HG03575 (cell line): ENCODE data around the gene OGFOD3.

Experiments
- ATAC-seq: cut with Tn5 transposase; IDR thresholded peaks from one replicate; pipeline ENCODE4 v1.9.1; 2021; ENCODE audit not compliant: unreplicated experiment, insufficient number of reproducible peaks, low FRiP score; ENCODE audit errors: extremely low read depth

Gene OGFOD3

DNA sequence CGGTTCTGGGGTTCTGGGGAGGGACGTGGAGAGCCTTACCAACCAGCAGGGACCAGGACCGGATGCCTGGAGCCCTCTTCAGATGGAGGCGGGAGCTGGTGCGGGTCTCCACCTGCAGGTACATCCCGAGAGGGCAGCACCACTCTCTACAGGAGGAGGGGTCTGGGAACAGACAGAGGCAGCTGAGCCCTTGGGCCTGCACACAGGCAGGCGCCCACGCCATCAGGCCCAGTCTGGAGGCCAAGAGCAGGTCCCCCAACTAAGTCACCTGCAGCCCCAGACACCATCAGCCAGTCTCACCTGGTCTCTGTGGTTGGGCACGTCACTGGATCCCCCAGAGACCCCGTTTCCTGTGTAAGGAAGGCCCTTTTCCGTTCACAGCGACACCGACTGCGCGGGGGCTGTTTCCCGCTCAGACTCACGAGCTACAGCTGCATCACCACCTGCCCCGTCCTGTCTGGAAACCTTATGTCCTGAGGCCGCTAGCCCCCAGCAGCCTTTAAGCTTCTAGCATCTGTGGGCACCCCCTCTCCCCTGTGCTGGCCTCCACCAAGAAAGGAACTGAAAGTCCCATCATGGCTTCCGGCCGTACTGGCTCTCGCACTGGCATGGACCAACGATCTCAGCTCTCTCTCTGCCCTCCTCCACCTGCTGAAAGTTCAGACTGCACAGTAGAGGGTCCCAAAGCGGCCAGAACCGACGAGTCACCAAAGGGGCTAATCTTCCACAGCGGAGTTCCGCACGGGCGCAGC is 30.9 kb upstream of the OGFOD3 start:
- ATAC-seq, result no peak

DNA sequence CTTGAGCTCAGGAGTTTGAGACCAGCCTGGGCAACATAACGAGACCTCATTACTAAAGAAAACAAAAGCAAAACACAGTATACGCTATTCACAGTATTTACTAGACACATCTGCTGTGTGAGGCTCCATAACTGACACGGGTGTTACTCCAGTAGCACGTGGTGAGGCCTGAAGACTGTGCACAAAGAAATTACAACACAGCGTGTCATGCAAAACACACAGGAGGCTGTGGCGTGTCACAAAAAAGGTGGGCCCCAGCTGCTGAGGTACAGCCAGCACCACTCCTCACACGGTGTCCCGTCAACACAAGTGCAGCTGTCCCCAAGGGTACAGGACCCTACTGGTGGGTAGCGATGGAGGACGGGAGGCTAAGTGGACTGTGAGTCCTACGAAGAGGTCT is 29.5 kb upstream of the OGFOD3 start:
- ATAC-seq, result no peak

DNA sequence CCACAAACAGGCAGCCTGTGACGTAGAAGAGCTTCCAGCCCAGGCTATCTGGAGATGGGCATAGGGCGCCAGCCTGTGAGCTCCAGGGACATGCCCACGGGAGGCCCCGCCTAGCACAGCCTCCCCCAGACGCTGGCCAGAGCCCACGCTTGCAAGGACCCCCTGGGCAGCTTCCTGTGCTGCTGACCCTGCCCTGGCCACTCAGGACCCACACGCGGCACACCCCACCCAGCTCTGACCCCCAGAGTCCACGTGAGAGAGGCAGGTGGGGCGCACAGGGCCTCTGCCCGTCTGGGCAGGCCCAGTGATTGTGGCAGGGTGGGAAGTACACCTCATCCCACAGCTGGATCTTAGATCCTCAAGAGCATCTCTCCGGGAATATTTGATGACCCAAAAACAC is 28.3 kb upstream of the OGFOD3 start:
- ATAC-seq, result no peak

DNA sequence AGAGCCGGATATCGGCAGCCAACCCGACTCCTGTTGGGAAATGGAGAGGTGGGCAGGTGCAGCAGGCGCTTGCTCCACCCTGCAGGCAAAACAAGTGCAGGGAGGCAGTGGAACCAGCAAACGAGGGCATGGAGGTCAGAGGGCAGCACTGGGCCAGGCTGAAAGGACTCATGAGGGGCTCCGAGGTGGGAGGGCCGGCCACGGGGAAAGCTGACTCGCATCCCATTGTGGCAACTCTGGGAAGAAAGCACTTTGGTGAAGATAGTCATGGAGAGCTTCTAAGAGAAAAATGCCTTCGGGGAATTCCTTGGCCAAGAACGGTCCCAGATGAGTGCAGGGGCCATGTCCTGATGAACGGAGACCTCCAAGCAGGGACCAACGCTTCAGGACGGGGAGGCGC is 27.7 kb upstream of the OGFOD3 start:
- ATAC-seq, result no peak

DNA sequence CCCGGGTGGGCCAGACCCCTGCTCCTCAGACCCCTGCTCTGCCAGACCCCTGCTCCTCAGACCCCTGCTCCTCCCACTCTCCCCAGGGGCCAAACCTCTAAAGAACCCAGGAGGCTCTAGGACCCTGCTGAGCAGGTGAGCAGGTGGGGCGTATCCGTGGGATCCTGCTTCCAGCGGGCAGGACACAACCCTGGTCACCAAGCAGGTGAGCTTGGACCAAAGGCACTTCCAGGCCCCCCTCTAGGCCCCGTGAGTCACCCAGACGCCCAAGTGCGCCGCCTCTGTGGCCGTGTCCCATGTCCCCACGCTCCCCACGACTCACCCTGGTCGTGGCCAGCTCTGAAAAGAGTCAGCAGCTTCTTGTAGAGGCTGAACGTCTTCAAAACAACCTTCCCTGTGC is 27.2 kb upstream of the OGFOD3 start:
- no peak for ATAC-seq

DNA sequence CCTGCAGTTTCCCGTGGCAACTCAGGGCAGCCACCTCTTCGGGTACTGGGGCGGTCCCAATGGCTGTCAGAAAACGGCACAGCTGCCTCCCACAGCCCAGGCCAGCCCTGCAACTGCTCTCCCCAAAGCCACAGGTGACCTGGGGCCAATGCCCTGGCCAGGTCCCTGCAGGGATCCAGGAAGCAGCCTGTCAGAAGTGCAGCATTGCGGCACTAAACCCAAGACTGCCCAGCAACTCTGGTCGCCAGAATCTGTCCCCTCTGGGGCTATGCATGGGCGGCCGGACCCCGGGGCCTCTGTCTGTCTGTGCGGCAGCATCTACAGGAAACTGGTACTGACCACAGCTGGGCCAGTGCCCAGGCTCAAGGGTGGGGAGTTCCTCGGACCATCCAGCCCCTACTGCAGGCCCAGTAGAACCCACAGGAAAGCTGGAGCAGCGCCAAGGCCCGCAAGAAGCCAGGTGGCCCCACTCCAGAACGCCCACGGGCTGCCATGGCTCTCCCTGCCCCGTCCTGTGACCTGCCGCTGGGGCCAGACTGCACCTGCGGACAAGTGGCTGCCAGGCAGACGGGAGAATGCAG is 26.6 kb upstream of the OGFOD3 start:
- no peak for ATAC-seq

DNA sequence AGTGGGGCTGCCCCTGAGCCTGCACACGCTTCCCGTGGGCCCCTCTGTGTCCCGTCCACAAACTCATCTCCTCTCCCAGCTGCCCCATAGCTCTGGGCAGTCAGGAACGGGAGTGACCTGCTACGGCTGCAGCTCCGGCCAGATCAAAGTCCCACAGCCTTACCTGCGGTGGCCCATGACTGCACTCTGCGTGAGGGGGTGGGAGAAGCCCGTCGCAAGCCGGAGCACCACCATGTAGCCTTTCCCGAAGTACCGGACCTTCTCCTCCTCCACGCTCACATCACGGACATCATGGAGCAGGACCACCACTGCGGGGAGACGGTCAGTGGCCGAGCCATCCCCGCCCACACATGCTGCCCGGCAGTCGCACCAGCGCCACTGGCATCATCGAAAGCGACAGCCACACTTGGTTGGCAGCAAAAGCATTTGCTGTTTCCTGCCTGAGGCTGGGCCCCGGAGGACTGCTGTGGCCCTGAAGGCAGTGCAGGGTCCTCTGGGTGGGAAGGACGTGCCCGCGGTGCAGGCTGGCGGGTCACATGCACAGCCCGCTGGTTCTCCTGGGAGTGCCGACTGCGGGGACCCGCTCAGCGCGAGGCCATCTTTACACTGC is 26.0 kb upstream of the OGFOD3 start:
- no peak for ATAC-seq

DNA sequence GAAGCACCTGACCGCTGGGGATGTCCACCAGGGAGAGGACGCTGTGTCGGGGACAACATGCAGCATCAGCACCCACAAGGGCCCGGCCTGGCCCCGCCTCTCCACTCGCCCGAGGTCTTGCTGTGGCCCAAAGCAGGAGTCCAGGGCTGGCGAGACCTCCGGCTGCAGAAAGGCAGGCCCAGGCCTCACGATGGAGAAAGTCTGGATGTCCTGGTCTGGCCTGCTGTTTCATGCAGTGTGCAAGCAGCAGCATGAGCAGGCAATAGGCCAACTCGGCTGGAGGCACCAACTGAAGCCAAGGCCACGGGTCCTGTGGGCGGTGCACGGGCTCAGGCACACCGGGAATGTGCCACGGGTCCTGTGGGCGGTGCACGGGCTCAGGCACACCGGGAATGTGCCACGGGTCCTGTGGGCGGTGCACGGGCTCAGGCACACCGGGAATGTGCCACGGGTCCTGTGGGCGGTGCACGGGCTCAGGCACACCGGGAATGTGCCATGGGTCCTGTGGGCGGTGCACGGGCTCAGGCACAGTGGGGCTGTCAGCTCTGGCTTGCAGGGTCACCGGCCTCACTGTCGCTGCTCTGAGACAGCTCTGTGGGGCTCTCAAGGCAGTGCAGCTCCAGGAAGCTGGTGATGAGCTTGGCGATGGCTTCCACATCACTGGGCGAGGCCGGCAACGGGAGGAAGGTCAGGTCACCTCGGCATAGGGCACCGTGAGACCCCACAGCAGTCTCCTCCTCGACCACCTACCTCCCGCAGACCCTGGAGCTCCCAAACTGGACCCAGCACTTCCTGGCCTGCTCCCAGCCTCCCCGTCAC is 25.3 kb upstream of the OGFOD3 start:
- ATAC-seq, result no peak

DNA sequence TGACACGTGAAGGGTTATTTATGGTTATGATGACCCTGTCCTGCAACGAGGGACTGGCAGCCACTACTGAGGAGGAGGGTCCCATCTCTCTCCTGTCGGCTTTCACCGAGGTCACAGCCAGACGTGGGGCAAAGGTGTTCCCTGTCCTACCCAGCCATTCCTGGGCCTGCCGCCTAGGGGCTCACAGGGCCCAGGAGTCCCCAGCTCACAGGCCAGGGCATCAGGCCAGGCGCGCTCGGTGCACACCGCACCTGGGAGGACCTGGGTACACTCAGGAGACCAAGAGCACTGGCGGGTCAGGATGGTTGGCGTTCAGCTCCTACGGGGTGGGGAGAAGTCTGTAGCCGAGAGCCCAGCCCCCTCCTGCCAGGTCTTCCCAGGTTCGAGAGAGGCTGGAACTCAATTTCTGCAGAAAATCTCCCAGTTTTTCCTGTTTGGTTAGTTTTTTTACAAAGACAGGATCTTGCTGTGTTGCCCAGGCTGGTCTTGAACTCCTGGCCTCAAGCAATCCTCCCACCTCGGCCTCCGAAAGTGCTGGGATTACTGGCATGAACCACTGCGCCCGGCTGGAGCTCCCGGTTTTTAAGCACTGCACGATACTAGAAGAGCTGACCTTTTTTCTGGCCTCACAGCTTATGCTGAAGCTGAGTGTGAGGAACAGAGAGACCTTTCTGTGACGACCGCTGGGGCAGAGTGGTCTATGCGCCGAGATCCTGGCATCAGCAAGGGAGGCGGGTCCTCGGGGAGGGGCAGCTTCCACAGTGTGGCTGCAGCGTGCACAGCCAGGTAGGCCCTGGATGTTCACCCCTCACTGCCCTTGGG is 24.5 kb upstream of the OGFOD3 start:
- ATAC-seq, result no peak

DNA sequence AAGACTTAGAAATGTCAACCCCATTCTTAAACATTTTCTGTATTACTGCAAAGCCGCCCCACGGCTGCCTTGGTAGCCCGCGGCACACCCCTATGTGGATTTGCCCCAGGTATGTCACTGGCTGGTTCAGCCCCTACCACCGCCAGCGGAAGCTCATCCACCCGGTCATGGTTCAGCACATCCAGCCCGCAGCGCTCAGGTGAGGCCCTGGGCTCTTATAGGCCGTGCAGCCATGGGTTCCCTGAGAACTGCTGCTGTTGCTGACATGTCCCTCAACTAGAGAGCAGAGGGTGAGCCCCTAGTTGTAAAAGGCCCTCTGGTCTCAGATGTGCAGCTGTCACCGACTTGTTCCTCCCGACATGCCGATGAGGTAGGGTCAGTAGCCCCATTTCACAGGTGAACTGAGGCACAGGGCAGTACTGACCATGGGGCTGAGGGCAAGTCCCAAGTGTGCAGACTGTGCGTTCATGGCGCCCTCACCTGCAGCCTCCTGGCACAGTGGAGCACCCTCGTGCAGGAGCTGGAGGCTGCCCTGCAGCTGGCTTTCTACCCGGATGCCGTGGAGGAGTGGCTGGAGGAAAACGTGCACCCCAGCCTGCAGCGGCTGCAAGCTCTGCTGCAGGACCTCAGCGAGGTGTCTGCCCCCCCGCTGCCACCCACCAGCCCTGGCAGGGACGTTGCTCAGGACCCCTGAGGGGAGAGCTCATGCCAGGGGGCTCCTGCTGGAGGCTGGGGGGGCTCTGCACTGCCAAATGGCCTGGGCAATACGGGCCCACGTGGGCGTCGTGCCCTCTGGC is 23.5 kb upstream of the OGFOD3 start:
- ATAC-seq, result no peak

DNA sequence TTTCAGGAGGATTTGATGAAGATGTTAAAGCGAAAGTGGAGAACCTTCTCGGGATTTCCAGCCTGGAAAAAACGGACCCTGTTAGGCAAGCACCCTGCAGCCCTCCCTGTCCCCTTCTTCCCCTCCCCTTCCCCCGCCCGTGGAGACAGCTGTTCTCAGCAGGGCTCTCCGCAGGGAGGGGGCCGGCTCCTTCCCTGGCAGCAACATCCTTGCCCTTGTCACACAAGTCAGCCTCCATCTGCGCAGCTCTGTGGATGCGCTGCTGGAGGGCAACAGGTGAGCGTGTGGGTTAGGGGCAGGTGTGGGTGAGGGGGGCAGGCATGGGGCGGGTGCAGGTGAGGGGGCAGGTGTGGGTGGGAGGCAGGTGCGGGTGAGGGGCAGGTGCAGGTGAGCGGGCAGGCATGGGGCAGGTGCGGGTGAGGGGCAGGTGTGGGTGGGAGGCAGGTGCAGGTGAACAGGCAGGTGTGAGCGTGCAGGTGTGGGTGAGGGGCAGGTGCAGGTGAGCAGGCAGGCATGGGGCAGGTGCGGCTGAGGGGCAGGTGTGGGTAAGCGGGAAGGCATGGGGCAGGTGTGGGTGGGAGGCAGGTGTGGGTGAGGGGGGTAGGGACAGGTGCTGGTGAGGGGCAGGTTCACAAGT is 22.7 kb upstream of the OGFOD3 start:
- ATAC-seq, result no peak

DNA sequence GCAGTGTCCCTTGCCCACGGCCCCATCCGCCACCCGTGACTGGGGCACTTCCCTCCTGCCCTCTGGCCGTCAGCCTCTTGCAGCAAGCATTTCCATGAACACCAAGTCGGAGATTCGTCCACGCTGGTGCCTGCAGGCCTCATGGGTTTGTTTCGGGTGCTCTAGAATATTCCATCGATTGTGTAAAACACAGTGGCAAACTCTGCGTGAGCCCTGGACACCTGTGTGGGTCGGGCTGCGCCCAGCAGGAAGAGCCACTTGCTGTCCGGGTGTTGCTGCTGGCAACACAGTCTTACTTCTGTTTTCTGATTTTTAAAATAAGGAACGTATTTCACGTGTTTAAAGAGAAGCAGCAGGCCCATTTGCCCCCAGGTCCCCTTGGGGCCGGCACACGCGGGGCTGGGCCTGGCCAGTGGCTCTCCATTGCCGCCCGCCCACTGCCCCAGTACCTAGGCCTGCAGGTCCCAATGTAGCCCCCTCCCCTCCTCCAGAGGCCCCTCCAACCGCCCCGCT is 22.1 kb upstream of the OGFOD3 start:
- ATAC-seq, result no peak

DNA sequence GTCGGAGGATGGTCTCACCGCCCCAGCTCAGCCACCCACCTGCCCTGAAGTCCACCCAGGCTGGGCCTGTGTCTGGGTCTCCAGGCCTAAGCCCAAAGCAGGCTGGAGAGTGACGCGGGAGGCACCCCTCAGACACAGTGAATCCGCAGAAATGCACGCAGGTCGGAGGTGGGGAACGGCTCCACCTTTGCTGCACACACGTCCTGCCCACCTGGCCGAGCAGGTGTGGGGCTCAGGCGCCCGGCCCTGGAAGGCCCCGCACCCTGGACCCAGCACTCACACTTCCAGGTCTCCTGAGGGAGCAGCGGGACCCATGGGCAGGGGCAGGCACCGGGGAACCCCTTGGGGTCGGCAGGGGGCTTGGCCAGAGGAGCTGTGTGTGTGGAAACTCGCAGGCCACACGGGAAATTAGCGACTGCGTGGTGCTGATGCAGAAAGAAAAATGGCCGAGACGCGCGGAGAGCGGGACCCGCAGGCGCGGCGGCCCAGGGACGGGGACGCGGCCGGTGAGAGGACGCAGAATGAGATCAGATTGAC is 21.5 kb upstream of the OGFOD3 start:
- no peak for ATAC-seq

DNA sequence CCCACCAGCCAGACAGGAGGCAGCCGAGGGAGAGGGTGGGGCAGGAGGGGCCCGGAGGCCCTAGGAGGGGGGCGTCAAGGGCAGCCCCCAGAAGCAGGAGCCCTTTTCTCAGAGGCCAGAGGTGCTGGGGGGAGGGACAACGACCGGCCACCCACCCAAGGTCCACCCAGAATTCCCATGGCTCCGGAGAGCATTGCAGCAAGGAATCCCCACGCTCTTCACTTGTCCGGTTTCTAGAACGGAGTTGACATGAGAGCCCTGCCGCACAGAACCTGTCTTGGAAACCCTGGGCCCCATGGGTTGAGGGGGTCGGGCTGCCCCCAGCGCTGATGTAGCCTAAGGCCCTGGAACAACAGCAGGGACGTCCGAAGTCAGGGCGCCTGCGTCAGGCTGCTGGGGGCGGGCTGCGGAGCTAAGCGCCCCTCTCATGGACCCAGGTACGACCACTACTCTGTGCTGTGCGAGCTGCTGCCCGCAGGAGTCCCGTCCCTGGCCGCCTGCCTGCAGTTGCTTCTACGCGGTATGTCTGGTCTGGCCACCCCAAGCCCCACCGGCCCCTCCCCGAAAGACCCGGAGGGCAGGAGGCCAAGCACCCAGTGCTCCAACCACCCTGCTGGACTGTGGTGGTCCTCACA is 20.9 kb upstream of the OGFOD3 start:
- ATAC-seq, result no peak

DNA sequence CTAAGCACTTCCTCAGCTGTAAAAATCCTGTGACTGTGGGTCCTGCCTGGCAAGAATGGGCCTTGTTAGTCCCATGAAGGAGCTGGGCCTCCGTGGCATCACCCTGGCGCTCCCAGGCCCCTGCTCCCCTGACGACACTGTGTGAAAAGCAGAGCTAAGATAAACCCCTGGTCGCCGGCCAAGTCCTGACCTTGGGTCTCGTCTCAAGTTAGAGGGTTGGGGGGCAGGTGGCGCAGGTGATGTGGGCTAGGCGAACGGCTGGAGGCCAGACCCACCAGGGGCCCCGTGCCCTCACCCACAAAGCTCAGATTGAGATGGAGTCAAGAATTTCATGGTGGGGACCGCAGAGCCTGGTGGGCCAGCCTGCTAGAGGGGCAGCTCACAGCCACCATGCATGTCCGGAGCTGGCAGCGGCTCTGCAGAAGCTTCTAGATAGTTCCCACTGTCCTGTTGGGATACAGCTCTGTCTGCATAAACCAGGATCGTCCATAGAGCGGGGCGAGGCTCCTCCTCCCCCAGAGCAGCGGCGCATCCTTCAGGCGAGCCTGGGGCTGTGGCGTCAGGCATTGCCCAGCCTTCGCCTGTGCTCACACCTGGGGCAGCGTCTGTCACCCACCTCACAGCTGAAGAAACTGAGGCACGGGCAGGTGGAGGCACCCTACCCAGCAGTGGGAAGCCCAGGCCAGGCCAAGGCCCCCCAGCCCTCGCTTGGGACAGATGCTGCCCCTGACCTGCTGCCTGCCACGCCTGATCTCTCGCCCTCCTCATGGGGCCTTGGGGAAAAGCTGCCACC is 20.2 kb upstream of the OGFOD3 start:
- no peak for ATAC-seq

DNA sequence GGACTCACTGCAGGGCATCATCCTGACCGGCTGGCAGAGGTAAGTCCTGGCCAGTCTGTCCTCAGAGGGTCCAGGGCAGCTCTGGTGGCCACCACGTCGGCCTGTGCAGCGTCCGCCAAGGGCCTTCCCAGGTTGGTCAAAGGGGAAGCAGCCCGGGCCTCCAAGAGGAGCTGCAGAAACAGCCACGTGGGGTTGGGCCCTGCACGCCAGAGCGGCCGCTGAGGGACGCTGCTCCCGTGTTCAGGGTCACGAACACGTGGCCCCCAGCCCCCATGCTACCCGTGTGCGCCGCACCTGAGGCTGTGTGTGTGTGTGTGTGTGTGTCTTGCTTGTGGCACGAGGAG is 18.9 kb upstream of the OGFOD3 start:
- ATAC-seq, result no peak
